Ishikawa (cell line): Measurements from ENCODE around the gene BCORL1.

Experiments used
- FOXM1 ChIP-seq: IDR thresholded peaks from 2 replicates; pipeline ENCODE4 v1.6.1; 2012; ENCODE audit warnings: low read depth, borderline replicate concordance
- NFIC ChIP-seq: IDR thresholded peaks from 2 replicates; pipeline ENCODE4 v1.6.1; 2012
- RAD21 ChIP-seq: IDR thresholded peaks from 2 replicates; pipeline ENCODE4 v1.6.1; 2012; ENCODE audit warnings: low read depth
- TAF1 ChIP-seq: IDR thresholded peaks from 2 replicates; pipeline ENCODE4 v1.6.1; 2012; ENCODE audit warnings: low read depth, mild to moderate bottlenecking
- ZBTB7A ChIP-seq: IDR thresholded peaks from 2 replicates; pipeline ENCODE4 v1.6.1; 2012; ENCODE audit warnings: low read depth

DNA sequence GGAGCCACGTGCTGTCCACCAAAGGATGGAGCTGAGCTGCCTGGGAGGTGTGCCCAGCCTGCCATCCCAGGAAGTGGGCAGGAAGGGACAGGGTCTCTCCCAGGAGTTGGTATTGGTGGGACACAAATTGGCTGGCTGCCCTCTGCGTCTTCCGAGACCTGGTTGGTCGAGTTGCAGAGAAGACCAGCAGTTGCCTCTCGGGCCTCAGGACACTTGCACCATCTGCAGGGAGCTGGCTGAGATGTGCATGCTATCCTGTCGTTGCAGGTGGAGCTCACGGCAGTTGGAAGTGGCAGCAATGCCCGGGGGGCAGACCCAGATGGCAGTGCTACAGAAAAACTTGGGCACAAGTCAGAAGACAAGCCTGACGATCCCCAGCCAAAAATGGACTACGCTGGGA is 30.2 kb downstream of the BCORL1 start:
- TF ChIP-seq ZBTB7A (no peak), NFIC (no peak), TAF1 (no peak), FOXM1 (no peak), RAD21 (no peak)
